Measurements from ENCODE around the gene CHL1.

CHL1 gene

DNA sequence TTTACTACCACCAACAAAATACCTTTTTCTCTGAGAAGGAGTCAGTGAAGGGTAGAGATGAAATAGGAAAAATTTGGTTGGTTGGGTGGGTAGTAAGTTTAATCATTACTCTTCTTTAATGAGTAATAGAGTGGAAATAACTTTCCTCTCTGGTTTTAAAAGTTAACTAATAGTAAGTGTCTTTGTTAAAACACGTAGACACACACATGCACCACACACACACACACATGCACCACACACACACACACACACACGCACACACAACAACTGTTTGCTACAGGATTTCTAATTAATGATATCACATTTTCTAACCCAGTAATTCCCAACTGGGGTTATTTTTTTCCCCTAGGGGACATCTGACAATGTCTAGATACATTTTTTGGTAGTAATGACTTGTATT, 84.1 kb downstream of the CHL1 start:
- DNase-seq (ENCODE audit: low read depth), result no peak
- no peak overlapping the region for H3K4me3 ChIP-seq (ENCODE audit: low read depth, low read length)
- TF ChIP-seq, protein P1, sequence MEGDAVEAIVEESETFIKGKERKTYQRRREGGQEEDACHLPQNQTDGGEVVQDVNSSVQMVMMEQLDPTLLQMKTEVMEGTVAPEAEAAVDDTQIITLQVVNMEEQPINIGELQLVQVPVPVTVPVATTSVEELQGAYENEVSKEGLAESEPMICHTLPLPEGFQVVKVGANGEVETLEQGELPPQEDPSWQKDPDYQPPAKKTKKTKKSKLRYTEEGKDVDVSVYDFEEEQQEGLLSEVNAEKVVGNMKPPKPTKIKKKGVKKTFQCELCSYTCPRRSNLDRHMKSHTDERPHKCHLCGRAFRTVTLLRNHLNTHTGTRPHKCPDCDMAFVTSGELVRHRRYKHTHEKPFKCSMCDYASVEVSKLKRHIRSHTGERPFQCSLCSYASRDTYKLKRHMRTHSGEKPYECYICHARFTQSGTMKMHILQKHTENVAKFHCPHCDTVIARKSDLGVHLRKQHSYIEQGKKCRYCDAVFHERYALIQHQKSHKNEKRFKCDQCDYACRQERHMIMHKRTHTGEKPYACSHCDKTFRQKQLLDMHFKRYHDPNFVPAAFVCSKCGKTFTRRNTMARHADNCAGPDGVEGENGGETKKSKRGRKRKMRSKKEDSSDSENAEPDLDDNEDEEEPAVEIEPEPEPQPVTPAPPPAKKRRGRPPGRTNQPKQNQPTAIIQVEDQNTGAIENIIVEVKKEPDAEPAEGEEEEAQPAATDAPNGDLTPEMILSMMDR (IDR thresholded peaks at IDR 0.05; ENCODE audit: low read depth, low read length), result no peak
- no peak for TF ChIP-seq POLR2A (IDR thresholded peaks at IDR 0.05; ENCODE audit: extremely low read depth, insufficient read length)
- no peak for TF ChIP-seq MYC (IDR thresholded peaks at IDR 0.05; ENCODE audit: low read depth, low read length)
- TF ChIP-seq, protein P2, sequence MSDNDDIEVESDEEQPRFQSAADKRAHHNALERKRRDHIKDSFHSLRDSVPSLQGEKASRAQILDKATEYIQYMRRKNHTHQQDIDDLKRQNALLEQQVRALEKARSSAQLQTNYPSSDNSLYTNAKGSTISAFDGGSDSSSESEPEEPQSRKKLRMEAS (IDR thresholded peaks at IDR 0.05; ENCODE audit: low read depth, low read length), result no peak

DNA sequence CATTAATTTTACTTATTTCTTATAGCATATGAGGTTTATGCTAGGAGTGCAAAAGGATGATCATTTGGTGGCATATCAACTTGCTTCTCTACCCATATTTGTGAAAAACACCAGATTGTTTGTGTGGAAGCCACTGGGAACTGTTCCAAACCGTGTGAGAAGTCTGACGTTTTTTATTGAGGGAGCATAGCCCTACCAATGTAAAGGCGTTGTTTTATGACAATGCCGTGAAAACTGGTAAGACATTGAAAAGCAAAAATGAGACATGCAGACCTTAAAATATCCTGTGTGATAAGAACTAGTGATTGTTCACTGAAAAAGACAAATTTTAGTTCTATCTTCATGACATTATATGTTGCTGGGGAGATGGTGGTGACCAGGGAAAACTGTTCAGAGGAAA, 87.8 kb downstream of the CHL1 start:
- H3K4me3 ChIP-seq (ENCODE audit: low read depth, low read length), result no peak overlapping the region
- TF ChIP-seq POLR2A (IDR thresholded peaks at IDR 0.05; ENCODE audit: extremely low read depth, insufficient read length), result no peak
- no peak for TF ChIP-seq MYC (IDR thresholded peaks at IDR 0.05; ENCODE audit: low read depth, low read length)
- TF ChIP-seq, protein P2 (IDR thresholded peaks at IDR 0.05; ENCODE audit: low read depth, low read length), result no peak
- TF ChIP-seq, protein P1 (IDR thresholded peaks at IDR 0.05; ENCODE audit: low read depth, low read length), result no peak
- DNase-seq (ENCODE audit: low read depth), result no peak

DNA sequence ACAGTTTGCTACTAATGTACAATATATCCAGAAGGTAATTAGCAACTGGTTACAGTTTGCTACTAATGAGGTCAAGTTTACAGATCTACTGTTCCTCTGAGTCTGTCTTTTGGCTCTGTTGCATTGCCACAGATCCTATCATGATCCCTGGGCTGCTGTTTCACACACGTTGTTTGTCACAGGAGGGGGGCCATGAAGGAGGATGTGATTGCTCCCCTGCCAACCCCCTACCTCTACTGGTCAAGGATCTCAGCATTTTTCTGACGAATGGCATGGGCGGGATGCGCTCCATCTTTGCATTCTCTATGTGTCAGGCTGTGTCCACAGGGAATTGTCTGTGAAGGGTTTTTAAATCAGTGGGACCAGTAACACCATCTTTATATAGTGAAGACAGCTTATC, 91.9 kb downstream of the CHL1 start:
- no peak overlapping the region for H3K4me3 ChIP-seq (ENCODE audit: low read depth, low read length)
- no peak for DNase-seq (ENCODE audit: low read depth)
- TF ChIP-seq, protein P2 (IDR thresholded peaks at IDR 0.05; ENCODE audit: low read depth, low read length), result no peak
- TF ChIP-seq MYC (IDR thresholded peaks at IDR 0.05; ENCODE audit: low read depth, low read length) (no peak), POLR2A (IDR thresholded peaks at IDR 0.05; ENCODE audit: extremely low read depth, insufficient read length) (no peak)
- TF ChIP-seq, protein P1 (IDR thresholded peaks at IDR 0.05; ENCODE audit: low read depth, low read length), result no peak

DNA sequence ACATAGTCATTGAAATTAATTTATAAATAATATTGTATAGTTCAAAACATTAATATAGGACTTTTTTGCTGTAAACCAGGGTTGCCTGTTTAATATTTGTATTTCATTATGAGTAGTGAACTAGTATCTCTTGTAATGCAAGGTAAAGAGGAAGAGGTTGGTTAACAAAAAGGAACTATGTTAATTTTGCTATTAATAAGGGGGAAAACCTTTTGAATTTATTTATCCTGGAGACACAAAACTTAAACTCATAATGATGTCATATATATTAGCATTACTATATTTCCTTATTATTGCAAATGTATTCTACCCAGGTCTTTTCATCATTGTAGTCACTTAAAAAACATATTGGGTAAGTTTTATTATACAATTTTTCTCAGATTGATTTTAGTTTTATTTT, 94.5 kb downstream of the CHL1 start:
- H3K4me3 ChIP-seq (ENCODE audit: low read depth, low read length), result no peak overlapping the region
- no peak for DNase-seq (ENCODE audit: low read depth)
- TF ChIP-seq, protein P1 (IDR thresholded peaks at IDR 0.05; ENCODE audit: low read depth, low read length), result no peak
- TF ChIP-seq, protein P2 (IDR thresholded peaks at IDR 0.05; ENCODE audit: low read depth, low read length), result no peak
- TF ChIP-seq POLR2A (IDR thresholded peaks at IDR 0.05; ENCODE audit: extremely low read depth, insufficient read length), result no peak
- no peak for TF ChIP-seq MYC (IDR thresholded peaks at IDR 0.05; ENCODE audit: low read depth, low read length)

DNA sequence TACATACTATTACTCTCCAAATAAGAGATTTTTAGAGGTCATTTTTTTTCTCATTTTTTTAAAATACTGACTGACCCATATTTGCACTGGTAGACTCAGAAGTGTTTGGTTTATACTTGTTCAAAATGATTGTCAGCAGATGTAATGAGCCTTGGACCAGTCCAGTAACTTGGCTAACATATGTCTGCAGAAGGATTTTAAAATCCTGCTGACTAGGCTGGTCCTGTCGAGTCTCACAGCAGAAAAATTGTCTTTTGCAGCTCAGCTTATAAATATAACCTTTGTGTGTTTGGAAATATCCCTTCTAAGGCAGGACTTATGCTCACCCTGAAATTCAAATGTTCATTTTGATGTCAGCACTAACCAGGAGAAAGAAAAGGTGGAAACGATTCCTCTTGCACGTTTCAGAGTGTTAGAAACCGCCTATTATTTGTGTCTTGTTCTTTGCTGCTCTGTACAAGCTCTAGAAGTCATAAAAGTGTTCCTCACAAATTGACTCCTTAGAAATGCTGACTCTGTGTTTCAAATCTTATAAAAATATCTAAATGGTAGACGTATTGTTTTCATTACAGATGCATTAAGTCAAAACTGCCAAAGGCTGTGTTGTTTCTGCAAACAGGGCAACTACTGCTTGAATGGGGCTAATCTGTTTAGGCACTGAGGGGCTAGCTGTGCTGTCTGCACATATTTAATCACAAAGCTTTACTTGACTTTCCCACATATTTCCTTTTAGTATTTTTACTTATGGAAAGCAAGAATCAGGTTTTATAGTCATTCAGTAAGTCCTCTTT, 95.3 kb downstream of the CHL1 start:
- no peak for DNase-seq (ENCODE audit: low read depth)
- TF ChIP-seq MYC (IDR thresholded peaks at IDR 0.05; ENCODE audit: low read depth, low read length), result no peak
- TF ChIP-seq, protein P2 (IDR thresholded peaks at IDR 0.05; ENCODE audit: low read depth, low read length), result no peak
- no peak overlapping the region for H3K4me3 ChIP-seq (ENCODE audit: low read depth, low read length)

DNA sequence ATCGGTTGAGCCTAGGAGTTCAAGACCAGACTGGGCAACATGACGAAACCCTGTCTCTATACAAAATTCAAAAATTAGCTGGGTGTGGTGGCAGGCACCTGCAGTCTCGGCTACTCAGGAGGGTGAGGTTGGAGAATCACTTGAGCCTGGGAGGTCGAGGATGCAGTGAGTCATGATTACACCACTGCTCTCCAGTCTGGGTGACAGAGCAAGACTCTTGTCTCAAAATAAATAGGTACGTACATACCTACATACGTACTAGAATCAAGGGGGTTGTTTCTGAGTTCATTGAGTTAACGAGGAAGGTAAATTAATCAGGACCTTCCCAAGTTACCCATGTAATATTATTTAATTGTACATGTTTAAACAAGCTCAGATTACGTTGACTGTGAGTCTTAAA, 97.5 kb downstream of the CHL1 start:
- TF ChIP-seq POLR2A (IDR thresholded peaks at IDR 0.05; ENCODE audit: extremely low read depth, insufficient read length) (no peak), MYC (IDR thresholded peaks at IDR 0.05; ENCODE audit: low read depth, low read length) (no peak)
- TF ChIP-seq, protein P2 (IDR thresholded peaks at IDR 0.05; ENCODE audit: low read depth, low read length), result no peak
- TF ChIP-seq, protein P1 (IDR thresholded peaks at IDR 0.05; ENCODE audit: low read depth, low read length), result no peak
- H3K4me3 ChIP-seq (ENCODE audit: low read depth, low read length), result no peak overlapping the region
- DNase-seq (ENCODE audit: low read depth), result no peak

Measured in NB4 (cell line).